Muscle of back (tissue), 11 donors: Measurements from ENCODE around the gene MPRIP. TPM values are rescaled to one million over a fixed set of nuclear protein-coding genes. Genes with fewer than 3 reads are reported as not detected.

Experiments used
- DNase-seq, 3 donors: peaks; one replicate each; pipeline versions ENCODE4 v3.0.0 to v3.0.0-alpha.2; 2013
- polyA plus RNA-seq, 10 donors: library from polyadenylated mRNA; unstranded; fragments of 120-200 nt; gene quantifications; one replicate each; pipeline ENCODE4 v1.2.1, GENCODE V29; 2013; ENCODE audit not compliant: insufficient read length in 10 of 10

Gene MPRIP
- polyA plus RNA-seq, 10 donors, result 155 to 217 (median 183) TPM

GRCh38 chr17:17048106-17048505 is 5.8 kb downstream of the MPRIP start:
- no peak for DNase-seq

- DNase-seq, result no peak
Observed at GRCh38 chr17:17050346-17051345, 8.4 kb downstream of the MPRIP start.

- DNase-seq, result no peak
Observed at GRCh38 chr17:17051380-17051779, 9.1 kb downstream of the MPRIP start.

- DNase-seq, result no peak
Observed at GRCh38 chr17:17051791-17052461, 9.7 kb downstream of the MPRIP start.

- no peak for DNase-seq
Observed at GRCh38 chr17:17052462-17053221, 10.4 kb downstream of the MPRIP start.

GRCh38 chr17:17053446-17054379 is 11.5 kb downstream of the MPRIP start:
- DNase-seq, result no peak

GRCh38 chr17:17054636-17055035 is 12.4 kb downstream of the MPRIP start:
- no peak for DNase-seq

GRCh38 chr17:17055286-17056155 is 13.3 kb downstream of the MPRIP start:
- peak in 1 of 3 donors; percentile 55 for DNase-seq

GRCh38 chr17:17056156-17056539 is 13.9 kb downstream of the MPRIP start:
- DNase-seq, result no peak

GRCh38 chr17:17057057-17057551 is 14.8 kb downstream of the MPRIP start:
- DNase-seq, result no peak

- no peak for DNase-seq
Observed at GRCh38 chr17:17058304-17058703, 16.0 kb downstream of the MPRIP start.

GRCh38 chr17:17059301-17059890 is 17.1 kb downstream of the MPRIP start:
- DNase-seq, result no peak

- DNase-seq, result no peak
Observed at GRCh38 chr17:17060001-17060922, 18.0 kb downstream of the MPRIP start.

GRCh38 chr17:17060930-17061329 is 18.7 kb downstream of the MPRIP start:
- DNase-seq, result no peak

GRCh38 chr17:17061516-17061915 is 19.3 kb downstream of the MPRIP start:
- DNase-seq, result no peak

- DNase-seq, result no peak
Observed at GRCh38 chr17:17062356-17062755, 20.1 kb downstream of the MPRIP start.

- no peak for DNase-seq
Observed at GRCh38 chr17:17062866-17063265, 20.6 kb downstream of the MPRIP start.

GRCh38 chr17:17063546-17064122 is 21.4 kb downstream of the MPRIP start:
- DNase-seq, result peak in 2 of 3 donors; percentile 25 to 36
